SHP77 (cell line): ENCODE measurements around the gene GRAMD1A.
"Not testable (repeated sequence)": the region's sequence is repeated elsewhere in the genome, so short reads cannot be mapped to it uniquely, and the experiment has no call there.

Experiments
- DNase-seq, 2 experiments: peaks; one replicate each; lab custom pipeline; 2025; lab: John Stamatoyannopoulos, UW

Gene GRAMD1A

GRCh38 chr19:34979819-34980640, 20.1 kb upstream of the GRAMD1A start:
- DNase-seq, result no peak

GRCh38 chr19:34982275-34982674, 17.8 kb upstream of the GRAMD1A start:
- DNase-seq, result no peak

- no peak for DNase-seq
These were observed 16.3 kb upstream of the GRAMD1A start for GRCh38 chr19:34983786-34984185.

- no peak for DNase-seq
These were observed 15.8 kb upstream of the GRAMD1A start for GRCh38 chr19:34984287-34984686.

- DNase-seq, result peak in 1 of 2 experiments; percentile 26
These were observed 14.7 kb upstream of the GRAMD1A start for GRCh38 chr19:34985249-34986022.

- DNase-seq, result no peak
These were observed 12.0 kb upstream of the GRAMD1A start for GRCh38 chr19:34988119-34988518.

GRCh38 chr19:34989298-34989697, 10.8 kb upstream of the GRAMD1A start:
- DNase-seq, result no peak

GRCh38 chr19:34990578-34991192, 9.4 kb upstream of the GRAMD1A start:
- no peak for DNase-seq

GRCh38 chr19:34991542-34992333, 8.4 kb upstream of the GRAMD1A start:
- DNase-seq, result no peak

GRCh38 chr19:34992582-34992981, 7.5 kb upstream of the GRAMD1A start:
- not testable (repeated sequence) for DNase-seq

- DNase-seq, result no peak
These were observed 5.9 kb upstream of the GRAMD1A start for GRCh38 chr19:34994286-34994642.

- peak; percentile 71 to 85 for DNase-seq
These were observed 5.2 kb upstream of the GRAMD1A start for GRCh38 chr19:34994643-34995541.

- no peak for DNase-seq
These were observed 4.6 kb upstream of the GRAMD1A start for GRCh38 chr19:34995551-34995950.

- DNase-seq, result no peak
These were observed 3.0 kb upstream of the GRAMD1A start for GRCh38 chr19:34997071-34997617.

- not testable (repeated sequence) for DNase-seq
These were observed 1.9 kb upstream of the GRAMD1A start for GRCh38 chr19:34998224-34998623.

- no peak for DNase-seq
These were observed 1.2 kb upstream of the GRAMD1A start for GRCh38 chr19:34998777-34999497.

- DNase-seq, result no peak
These were observed 169 bp downstream of the GRAMD1A start for GRCh38 chr19:35000338-35000646.

GRCh38 chr19:35000647-35001501, 751 bp downstream of the GRAMD1A start:
- peak; percentile 20 to 58 for DNase-seq

GRCh38 chr19:35002037-35002535, 2.0 kb downstream of the GRAMD1A start:
- no peak for DNase-seq
